SK-N-SH (cell line): ENCODE measurements around the gene ROM1.

ENCODE experiments used
- CTCF ChIP-seq: fragments of 200-600 bp; sonication (generic); IDR thresholded peaks from 2 replicates; pipeline ENCODE4 v1.6.1; 2017; ENCODE audit warnings: antibody characterized with exemption, mild to moderate bottlenecking, moderate library complexity
- FOXJ3 ChIP-seq: sonication (generic); formaldehyde crosslinking; IDR thresholded peaks from 2 replicates; pipeline ENCODE4 v1.5.1; 2020; ENCODE audit warnings: mild to moderate bottlenecking, missing genetic modification reagents
- POLR2AphosphoS5 ChIP-seq: IDR thresholded peaks from 2 replicates; pipeline ENCODE4 v1.6.1; 2012; ENCODE audit warnings: low read depth, low read length
- ZBTB33 ChIP-seq: IDR thresholded peaks from 2 replicates; pipeline ENCODE4 v1.4.0; 2012; ENCODE audit warnings: low read depth, borderline replicate concordance

GRCh38 chr11:62567018-62567633, 45.9 kb upstream of the ROM1 start:
- TF ChIP-seq CTCF, result no peak
- TF ChIP-seq POLR2AphosphoS5, result no peak
- no peak for TF ChIP-seq ZBTB33
- TF ChIP-seq FOXJ3 (CRISPR knock-in tag), result no peak
